GM06990 (cell line): Measurements from ENCODE around the gene CRACDL.

ENCODE experiments used
- DNase-seq: peaks from one replicate; pipeline ENCODE4 v3.0.0-alpha.2; 2011; ENCODE audit not compliant: insufficient read length; ENCODE audit errors: extremely low read depth
- H3K27me3 ChIP-seq: replicated peaks from 2 replicates; pipeline ENCODE4 v1.6.0; 2011; ENCODE audit warnings: low read length; ENCODE audit not compliant: control insufficient read depth, insufficient read depth
- H3K36me3 ChIP-seq: 2 replicates; pipeline ENCODE4 v1.5.1; 2011; ENCODE audit warnings: low read length; ENCODE audit not compliant: control insufficient read depth, insufficient read depth
- H3K4me3 ChIP-seq: replicated peaks from 2 replicates; pipeline ENCODE4 v1.5.1; 2011; ENCODE audit warnings: low read depth, mild to moderate bottlenecking, control low read depth, low read length
- TF ChIP-seq, protein P1 (sequence below): IDR thresholded peaks from 2 replicates; pipeline ENCODE4 v1.5.1; 2011; ENCODE audit warnings: low read length, control low read depth, mild to moderate bottlenecking, inconsistent platforms; ENCODE audit not compliant: insufficient read depth, poor library complexity, severe bottlenecking

Gene CRACDL

DNA sequence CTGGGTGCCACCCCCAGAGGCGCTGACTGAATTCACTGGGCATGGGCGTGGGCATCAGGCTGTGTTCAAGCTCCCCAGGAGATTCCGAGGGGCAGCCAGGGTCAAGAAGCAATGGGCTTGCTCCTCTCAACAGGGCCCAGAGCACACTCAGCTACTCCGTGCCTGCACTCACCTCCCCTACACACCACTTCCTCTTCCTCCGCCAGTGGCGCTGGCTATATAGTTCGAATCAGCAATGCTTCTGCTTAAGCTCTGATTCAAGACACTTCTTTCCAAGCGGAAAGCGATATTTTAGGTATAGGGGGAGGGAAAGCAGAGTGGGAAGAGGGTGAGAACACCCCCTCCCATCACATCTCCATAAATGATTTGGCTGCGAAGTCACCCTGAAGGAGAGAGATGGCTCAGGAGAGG lies 42.1 kb downstream of the CRACDL start:
- TF ChIP-seq, protein P1, sequence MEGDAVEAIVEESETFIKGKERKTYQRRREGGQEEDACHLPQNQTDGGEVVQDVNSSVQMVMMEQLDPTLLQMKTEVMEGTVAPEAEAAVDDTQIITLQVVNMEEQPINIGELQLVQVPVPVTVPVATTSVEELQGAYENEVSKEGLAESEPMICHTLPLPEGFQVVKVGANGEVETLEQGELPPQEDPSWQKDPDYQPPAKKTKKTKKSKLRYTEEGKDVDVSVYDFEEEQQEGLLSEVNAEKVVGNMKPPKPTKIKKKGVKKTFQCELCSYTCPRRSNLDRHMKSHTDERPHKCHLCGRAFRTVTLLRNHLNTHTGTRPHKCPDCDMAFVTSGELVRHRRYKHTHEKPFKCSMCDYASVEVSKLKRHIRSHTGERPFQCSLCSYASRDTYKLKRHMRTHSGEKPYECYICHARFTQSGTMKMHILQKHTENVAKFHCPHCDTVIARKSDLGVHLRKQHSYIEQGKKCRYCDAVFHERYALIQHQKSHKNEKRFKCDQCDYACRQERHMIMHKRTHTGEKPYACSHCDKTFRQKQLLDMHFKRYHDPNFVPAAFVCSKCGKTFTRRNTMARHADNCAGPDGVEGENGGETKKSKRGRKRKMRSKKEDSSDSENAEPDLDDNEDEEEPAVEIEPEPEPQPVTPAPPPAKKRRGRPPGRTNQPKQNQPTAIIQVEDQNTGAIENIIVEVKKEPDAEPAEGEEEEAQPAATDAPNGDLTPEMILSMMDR, result no peak
- H3K27me3 ChIP-seq, result no peaks in the 10 kb centered on the region
- DNase-seq, result no peak
- no peak overlapping the region for H3K4me3 ChIP-seq
- no peaks in the 10 kb centered on the region for H3K36me3 ChIP-seq

DNA sequence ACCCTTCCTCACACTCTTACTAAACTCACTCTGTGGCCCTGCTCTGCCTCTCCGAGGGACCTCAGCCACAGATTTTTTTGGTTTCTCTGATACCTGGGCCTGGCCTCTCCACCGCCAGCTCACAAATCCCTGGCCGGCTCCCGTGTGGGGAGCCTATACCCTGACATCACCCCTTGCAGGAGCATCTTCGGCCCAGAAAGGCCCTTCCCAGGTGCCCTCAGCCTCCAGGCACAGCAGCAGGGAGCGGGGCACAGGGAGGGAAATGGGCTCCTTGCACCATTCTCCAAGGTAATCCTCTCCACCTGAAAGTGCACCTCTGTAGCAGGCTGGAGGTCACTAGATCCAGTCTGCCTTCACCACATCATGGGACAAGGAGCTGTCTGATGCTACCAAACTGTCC lies 43.2 kb downstream of the CRACDL start:
- no peak overlapping the region for H3K4me3 ChIP-seq
- no peak for DNase-seq
- H3K36me3 ChIP-seq, result no peaks in the 10 kb centered on the region
- TF ChIP-seq, protein P1, result no peak
- H3K27me3 ChIP-seq, result no peaks in the 10 kb centered on the region

DNA sequence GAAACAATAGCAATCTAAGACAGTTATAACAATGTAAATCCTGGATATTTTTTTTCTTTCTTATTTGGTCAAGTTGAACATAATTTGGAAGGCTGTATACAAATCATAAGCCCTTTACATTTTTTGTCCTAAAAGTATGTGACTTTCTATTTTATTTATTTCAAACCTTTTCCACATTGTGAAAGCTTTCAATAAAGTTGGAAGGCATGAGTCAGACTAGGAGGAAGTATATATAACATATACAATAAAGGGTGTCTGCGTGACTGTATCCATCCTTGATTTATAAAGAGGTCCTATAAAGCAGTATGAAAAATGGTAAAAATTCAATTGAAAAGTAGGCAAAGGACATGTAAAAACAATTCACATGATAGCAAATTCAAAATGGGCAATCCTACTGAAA lies 44.4 kb downstream of the CRACDL start:
- TF ChIP-seq, protein P1, result no peak
- Histone ChIP-seq H3K27me3 (no peaks in the 10 kb centered on the region), H3K36me3 (no peaks in the 10 kb centered on the region), H3K4me3 (no peak overlapping the region)
- DNase-seq, result no peak

DNA sequence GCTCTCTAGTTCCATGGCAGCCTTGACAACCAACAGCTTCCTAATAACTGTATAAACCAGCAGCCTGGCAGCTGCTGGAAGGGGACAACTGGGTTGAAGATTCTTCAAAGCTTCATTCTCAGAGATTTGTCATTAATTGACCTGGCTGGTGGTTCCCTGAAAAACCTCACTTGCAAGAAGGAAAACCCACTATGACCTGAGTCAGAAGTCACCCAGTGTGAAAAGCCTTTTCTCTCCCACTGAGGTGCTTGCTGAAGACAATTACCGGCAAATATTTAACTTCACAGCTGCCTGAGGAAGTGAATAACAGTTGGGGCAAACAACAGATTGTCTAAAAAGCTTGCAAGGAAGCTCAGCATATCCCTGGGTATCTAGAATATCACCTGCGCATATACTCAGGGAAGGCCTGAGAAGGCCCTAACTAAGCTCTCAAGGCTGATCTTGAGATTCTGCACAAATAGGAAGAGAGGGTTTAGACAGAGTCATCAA lies 49.9 kb downstream of the CRACDL start:
- no peak for DNase-seq
- TF ChIP-seq, protein P1, result no peak

DNA sequence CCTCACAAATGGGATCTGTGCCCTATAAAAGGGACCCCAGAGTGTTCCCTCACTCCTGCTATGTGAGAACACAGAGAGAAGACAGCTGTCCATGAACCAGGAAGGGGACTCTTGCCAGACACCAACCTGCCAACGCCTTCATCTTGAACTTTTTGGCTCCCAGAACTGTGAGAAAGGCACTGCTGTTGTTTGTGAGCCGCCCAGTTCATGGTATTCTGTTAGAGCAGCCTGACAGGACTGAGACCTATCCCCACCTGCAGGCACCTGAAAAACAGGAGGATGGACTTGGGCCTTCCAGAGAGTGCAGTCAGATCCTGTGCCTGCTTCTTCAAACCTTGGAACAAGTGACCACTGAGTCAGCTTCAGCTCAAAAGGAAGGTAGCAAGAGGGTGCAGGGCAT lies 51.4 kb downstream of the CRACDL start:
- Histone ChIP-seq H3K27me3 (no peaks in the 10 kb centered on the region), H3K4me3 (no peak overlapping the region), H3K36me3 (no peaks in the 10 kb centered on the region)
- DNase-seq, result no peak
- TF ChIP-seq, protein P1, result no peak

More for the DNA sequence above, 49.9 kb downstream of the CRACDL start:
- H3K4me3 ChIP-seq, result no peak overlapping the region
- H3K27me3 ChIP-seq, result no peaks in the 10 kb centered on the region
- H3K36me3 ChIP-seq, result no peaks in the 10 kb centered on the region

DNA sequence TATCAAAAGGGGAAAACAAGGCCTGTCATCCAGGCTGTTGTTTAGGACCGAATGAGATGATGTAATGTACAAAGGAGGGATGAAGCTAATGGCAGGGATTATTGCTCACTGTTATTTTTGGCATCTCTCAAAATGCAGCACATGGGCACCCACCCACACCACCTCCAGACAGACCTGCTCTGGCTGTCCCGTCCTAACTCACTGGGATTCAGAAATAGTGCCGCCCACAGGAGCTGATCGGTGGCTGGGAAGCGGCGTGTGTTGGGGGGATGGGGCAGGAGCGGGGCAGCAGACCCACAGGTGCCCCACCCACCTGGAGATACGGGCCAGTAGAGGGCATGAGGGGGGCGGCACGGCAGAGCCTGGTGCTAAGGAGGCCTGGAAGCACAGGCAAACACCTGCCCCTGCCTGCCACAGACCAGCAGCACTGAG lies 52.2 kb downstream of the CRACDL start:
- TF ChIP-seq, protein P1, result no peak
- Histone ChIP-seq H3K36me3 (no peaks in the 10 kb centered on the region), H3K4me3 (no peak overlapping the region), H3K27me3 (no peaks in the 10 kb centered on the region)
- DNase-seq, result no peak
